AG10803 (cell line): Measurements from ENCODE around the gene ZNF844.

ENCODE experiments used
- DNase-seq: peaks from one replicate; pipeline ENCODE4 v3.0.0; 2010; ENCODE audit warnings: low read depth
- H3K4me3 ChIP-seq: 2 replicates; pipeline ENCODE4 v1.5.1; 2011; ENCODE audit warnings: mild to moderate bottlenecking, low read length, control low read depth
- CTCF ChIP-seq: conservative IDR thresholded peaks from 2 replicates; pipeline ENCODE4 v1.5.1; 2011; ENCODE audit warnings: mild to moderate bottlenecking, low read length, control low read depth, inconsistent platforms

Gene ZNF844

GRCh38 chr19:12042893-12043292, 21.6 kb upstream of the ZNF844 start:
- no peak for TF ChIP-seq CTCF
- H3K4me3 ChIP-seq = no peak overlapping the region

GRCh38 chr19:12043752-12044422, 20.6 kb upstream of the ZNF844 start:
- no peak for DNase-seq
- H3K4me3 ChIP-seq = no peak overlapping the region
- no peak for TF ChIP-seq CTCF

More at GRCh38 chr19:12042893-12043292, 21.6 kb upstream of the ZNF844 start:
- no peak for DNase-seq

GRCh38 chr19:12047868-12048267, 16.7 kb upstream of the ZNF844 start:
- H3K4me3 ChIP-seq = no peak overlapping the region
- DNase-seq = no peak
- no peak for TF ChIP-seq CTCF

GRCh38 chr19:12052091-12052496, 12.4 kb upstream of the ZNF844 start:
- H3K4me3 ChIP-seq = peak overlapping the region; percentile 80
- no peak for DNase-seq
- no peak for TF ChIP-seq CTCF

GRCh38 chr19:12052497-12053169, 11.9 kb upstream of the ZNF844 start, which contains the start of gene ZNF878:
Gene ZNF878, minus strand, starts transcription at chr19:12052961. Its CDS starts 160 bp downstream, at chr19:12052801.
- H3K4me3 ChIP-seq = peak within 1 kb of the TSS; percentile 80
- peak; percentile 9 for TF ChIP-seq CTCF
- DNase-seq = peak; percentile 75

- no peak overlapping the region for H3K4me3 ChIP-seq
- no peak for DNase-seq
- no peak for TF ChIP-seq CTCF
Measured at GRCh38 chr19:12055784-12056183, 8.7 kb upstream of the ZNF844 start.
